Loucy (cell line): ENCODE data around the gene NUTM2B.
"Not testable (repeated sequence)": the region's sequence is repeated elsewhere in the genome, so short reads cannot be mapped to it uniquely, and the experiment has no call there.

Experiments
- H2AFZ ChIP-seq: fragments of 200-600 bp; sonication (generic); 2 replicates; pipeline ENCODE4 v1.6.0; 2016; ENCODE audit warnings: antibody characterized with exemption, mild to moderate bottlenecking, low read length, moderate library complexity
- H3F3A ChIP-seq: fragments of 200-600 bp; 2 replicates; pipeline ENCODE4 v1.6.0; 2016; ENCODE audit warnings: antibody characterized with exemption, low read depth, mild to moderate bottlenecking
- H3K27me3 ChIP-seq: fragments of 200-600 bp; sonication (generic); 2 replicates; pipeline ENCODE4 v1.6.1; 2014; ENCODE audit warnings: low read length, mild to moderate bottlenecking; ENCODE audit not compliant: insufficient read depth, poor library complexity, severe bottlenecking
- H3K36me3 ChIP-seq: fragments of 200-600 bp; sonication (generic); 2 replicates; pipeline ENCODE4 v1.6.1; 2016; ENCODE audit warnings: low read length; ENCODE audit not compliant: insufficient read depth
- H3K4me1 ChIP-seq: fragments of 200-600 bp; sonication (generic); 2 replicates; pipeline ENCODE4 v1.5.1; 2014; ENCODE audit warnings: low read length, mild to moderate bottlenecking; ENCODE audit not compliant: insufficient read depth, poor library complexity, severe bottlenecking
- H3K4me2 ChIP-seq: fragments of 200-600 bp; sonication (generic); 2 replicates; pipeline ENCODE4 v1.6.0; 2014; ENCODE audit warnings: antibody characterized with exemption, low read length, low read depth, mild to moderate bottlenecking; ENCODE audit not compliant: poor library complexity, severe bottlenecking
- H3K4me3 ChIP-seq: fragments of 200-600 bp; sonication (generic); 2 replicates; pipeline ENCODE4 v1.5.1; 2014; ENCODE audit warnings: low read length, mild to moderate bottlenecking, mixed read lengths; ENCODE audit not compliant: poor library complexity, severe bottlenecking
- H3K79me2 ChIP-seq: fragments of 200-600 bp; sonication (generic); 2 replicates; pipeline ENCODE4 v1.6.1; 2014; ENCODE audit warnings: low read length; ENCODE audit not compliant: insufficient read depth
- H3K9ac ChIP-seq: fragments of 200-600 bp; sonication (generic); 2 replicates; pipeline ENCODE4 v1.6.0; 2014; ENCODE audit warnings: mild to moderate bottlenecking, low read depth, low read length, moderate library complexity; ENCODE audit not compliant: poor library complexity, severe bottlenecking
- H3K9me2 ChIP-seq: fragments of 200-600 bp; sonication (generic); replicated peaks from 2 replicates; pipeline ENCODE4 v1.6.1; 2016; ENCODE audit warnings: low read depth, low read length, mixed read lengths
- H3K9me3 ChIP-seq: fragments of 200-600 bp; sonication (generic); 2 replicates; pipeline ENCODE4 v1.6.1; 2014; ENCODE audit warnings: mild to moderate bottlenecking, antibody characterized with exemption, low read length, low read depth; ENCODE audit not compliant: insufficient read depth
- H4K20me1 ChIP-seq: fragments of 200-600 bp; sonication (generic); 2 replicates; pipeline ENCODE4 v1.6.0; 2014; ENCODE audit warnings: antibody characterized with exemption, low read length, mild to moderate bottlenecking; ENCODE audit not compliant: insufficient read depth, poor library complexity, severe bottlenecking
- TF ChIP-seq, protein P1 (sequence below): fragments of 200-600 bp; sonication (generic); conservative IDR thresholded peaks from 2 replicates; pipeline ENCODE4 v1.5.1; 2014; ENCODE audit warnings: mild to moderate bottlenecking, antibody characterized with exemption, low read length

Gene NUTM2B

DNA sequence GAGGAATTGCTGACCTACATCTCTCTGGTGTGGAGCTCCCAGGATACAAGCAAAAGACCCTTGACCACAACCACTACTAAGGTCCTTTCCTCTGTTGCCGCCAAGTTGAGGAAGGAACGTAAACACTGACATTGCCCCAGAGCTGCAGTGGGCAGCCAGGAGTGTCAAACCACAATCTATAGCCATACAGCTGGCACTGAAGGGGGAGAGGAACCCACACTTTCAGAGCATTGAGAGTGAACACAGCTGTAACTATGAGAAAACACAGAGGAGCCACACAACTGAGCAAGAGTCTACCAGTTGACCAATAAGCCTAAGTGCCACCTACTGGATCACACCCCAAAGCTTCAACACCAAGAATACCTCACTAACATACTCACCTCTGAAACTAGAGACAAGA is 45.5 kb downstream of the NUTM2B start:
- not testable (repeated sequence) for H3K9ac ChIP-seq
- H3K4me2 ChIP-seq = peak overlapping the region; percentile 12

DNA sequence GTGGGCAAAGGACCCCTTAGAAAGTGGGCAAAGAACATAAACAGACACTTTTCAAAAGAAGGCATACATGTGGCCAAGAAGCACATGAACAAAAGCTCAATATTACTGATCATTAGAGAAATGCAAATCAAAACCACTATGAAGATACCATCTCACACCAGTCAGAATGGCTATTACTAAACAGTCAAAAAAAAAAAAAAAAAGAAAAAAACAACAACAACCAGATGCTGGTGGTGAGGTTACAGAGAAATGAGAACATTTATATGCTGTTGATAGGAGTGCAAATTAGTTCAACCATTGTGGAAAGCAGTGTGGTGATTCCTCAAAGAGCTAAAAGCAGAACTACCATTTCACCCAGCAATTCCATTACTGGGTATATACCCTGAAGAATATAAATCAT is 50.6 kb downstream of the NUTM2B start:
- not testable (repeated sequence) for H3K4me1 ChIP-seq, H3K9me2 ChIP-seq, H3F3A ChIP-seq, H3K4me2 ChIP-seq, H3K9ac ChIP-seq, H3K4me3 ChIP-seq, H3K79me2 ChIP-seq, H4K20me1 ChIP-seq, H3K27me3 ChIP-seq, H3K9me3 ChIP-seq, H3K36me3 ChIP-seq, H2AFZ ChIP-seq

More for the DNA sequence above, 45.5 kb downstream of the NUTM2B start:
- H3K9me2 ChIP-seq, H3K4me1 ChIP-seq, H2AFZ ChIP-seq, H4K20me1 ChIP-seq, H3K4me3 ChIP-seq, H3K9me3 ChIP-seq, H3K27me3 ChIP-seq, H3F3A ChIP-seq, H3K36me3 ChIP-seq, H3K79me2 ChIP-seq: not testable (repeated sequence)

DNA sequence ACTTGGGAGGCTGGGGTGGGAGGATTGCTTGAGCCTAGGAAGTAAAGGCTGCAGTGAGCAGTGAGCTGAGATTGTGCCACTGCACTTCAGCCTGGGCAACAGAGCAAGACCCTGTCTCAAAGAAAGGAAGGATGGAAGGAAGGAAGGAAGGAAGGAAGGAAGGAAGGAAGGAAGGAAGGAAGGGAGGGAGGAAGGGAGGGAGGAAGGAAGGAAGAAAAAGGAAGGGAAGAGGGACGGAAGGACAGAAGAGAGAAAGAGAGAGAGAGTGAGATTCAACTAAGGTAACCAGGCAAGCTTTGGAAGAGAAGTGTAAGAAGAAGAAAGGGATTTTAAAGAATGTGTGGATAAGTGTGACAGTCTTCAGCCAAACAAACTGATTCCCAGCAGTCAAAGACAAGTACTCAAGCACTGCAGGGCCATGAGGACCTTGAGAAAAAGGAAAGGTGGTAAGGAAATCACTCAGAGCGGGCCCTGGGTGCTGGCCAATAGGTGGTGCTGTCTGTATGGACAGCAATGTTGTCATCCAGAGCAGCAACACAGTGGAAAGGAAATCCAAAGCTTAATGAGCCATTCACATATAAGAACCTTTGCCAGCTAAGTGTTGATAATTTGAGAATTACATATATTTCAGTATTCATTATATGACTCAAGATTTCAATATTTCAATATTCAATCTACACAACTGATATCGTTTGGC is 55.4 kb downstream of the NUTM2B start:
- not testable (repeated sequence) for H3K79me2 ChIP-seq, H4K20me1 ChIP-seq, H3K4me1 ChIP-seq, H2AFZ ChIP-seq, H3K4me2 ChIP-seq, H3K36me3 ChIP-seq, H3K27me3 ChIP-seq, H3K9ac ChIP-seq, H3F3A ChIP-seq, H3K9me2 ChIP-seq, H3K4me3 ChIP-seq, H3K9me3 ChIP-seq
- TF ChIP-seq, protein P1, sequence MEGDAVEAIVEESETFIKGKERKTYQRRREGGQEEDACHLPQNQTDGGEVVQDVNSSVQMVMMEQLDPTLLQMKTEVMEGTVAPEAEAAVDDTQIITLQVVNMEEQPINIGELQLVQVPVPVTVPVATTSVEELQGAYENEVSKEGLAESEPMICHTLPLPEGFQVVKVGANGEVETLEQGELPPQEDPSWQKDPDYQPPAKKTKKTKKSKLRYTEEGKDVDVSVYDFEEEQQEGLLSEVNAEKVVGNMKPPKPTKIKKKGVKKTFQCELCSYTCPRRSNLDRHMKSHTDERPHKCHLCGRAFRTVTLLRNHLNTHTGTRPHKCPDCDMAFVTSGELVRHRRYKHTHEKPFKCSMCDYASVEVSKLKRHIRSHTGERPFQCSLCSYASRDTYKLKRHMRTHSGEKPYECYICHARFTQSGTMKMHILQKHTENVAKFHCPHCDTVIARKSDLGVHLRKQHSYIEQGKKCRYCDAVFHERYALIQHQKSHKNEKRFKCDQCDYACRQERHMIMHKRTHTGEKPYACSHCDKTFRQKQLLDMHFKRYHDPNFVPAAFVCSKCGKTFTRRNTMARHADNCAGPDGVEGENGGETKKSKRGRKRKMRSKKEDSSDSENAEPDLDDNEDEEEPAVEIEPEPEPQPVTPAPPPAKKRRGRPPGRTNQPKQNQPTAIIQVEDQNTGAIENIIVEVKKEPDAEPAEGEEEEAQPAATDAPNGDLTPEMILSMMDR = peak; percentile 28; the same call in 1 of the 2 replicates
